NK-92 (cell line): ENCODE results near the gene ASAP3.
A peak's percentile ranks its signal among the peaks of the same experiment; 100 is the strongest.
"Not testable (repeated sequence)": the region's sequence is repeated elsewhere in the genome, so short reads cannot be mapped to it uniquely, and the experiment has no call there.

ENCODE experiments used
- DNase-seq: peaks from one replicate; lab custom pipeline; 2025; ENCODE audit not compliant: unreplicated experiment; lab: John Stamatoyannopoulos, UW

ASAP3 gene

DNA sequence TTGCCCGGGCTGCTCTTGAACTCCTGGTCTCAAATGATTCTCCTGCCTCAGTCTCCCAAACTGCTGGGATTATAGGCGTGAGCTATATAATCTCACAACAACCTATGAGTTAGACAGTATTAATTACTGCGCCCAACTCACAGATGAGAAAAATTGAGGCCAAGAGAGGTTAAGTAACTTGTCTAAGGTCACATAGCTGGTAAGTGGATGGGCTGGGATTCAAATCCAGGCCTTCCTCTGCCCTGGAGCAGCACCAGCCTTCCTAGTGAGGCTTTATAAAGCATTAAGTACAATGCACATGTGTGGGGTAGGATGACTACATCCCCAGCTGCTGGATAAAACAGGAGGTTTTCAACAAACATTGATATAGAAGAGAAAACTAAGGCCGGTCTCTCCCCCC is 31.9 kb upstream of the ASAP3 start:
- DNase-seq = no peak

DNA sequence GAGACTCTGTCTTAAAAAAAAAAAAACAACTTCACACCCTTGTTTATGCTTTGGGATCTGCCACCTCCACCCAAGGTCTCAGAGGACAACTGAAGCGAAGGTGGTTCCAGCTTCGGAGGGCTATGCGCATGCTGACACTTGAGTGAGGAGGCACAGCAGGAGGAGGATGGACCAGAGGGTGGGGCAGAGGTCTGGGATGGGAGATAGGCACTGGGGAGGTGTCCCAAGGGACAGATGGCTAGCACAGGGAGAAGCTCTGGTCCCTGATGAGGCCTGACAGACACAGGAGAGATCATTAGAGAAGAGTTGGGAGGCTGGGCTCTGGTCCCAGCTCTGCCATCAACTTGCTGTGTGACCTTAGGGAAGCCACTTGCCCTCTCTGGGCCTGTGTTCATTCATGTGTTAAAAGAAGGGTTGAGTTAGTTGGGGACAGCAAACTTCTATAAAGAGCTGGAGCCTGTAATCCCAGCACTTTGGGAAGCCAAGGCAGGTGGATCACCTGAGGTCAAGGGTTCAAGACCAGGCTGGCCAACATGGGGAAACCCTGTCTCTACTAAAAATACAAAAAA is 30.2 kb upstream of the ASAP3 start:
- DNase-seq = no peak

DNA sequence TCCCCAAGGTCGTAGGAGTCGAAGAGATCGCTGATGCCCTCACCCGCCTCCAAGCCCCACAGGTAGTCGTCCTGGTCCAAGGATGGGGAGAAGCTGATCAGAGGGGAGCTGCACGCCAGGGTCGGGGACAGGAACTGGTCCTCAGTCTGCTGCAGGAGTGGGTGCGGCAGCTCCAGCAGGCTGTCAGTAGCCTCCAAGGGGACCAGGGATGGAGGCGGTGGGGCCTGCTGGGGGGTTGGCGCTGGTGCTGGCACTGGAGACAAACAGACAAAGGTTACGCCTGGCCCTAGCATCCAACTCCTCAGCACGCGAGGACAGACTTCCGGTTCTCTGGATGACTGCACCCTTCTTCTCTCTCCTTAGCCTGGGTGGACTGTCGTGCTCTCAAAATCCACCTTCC is 25.9 kb upstream of the ASAP3 start:
- DNase-seq = no peak

DNA sequence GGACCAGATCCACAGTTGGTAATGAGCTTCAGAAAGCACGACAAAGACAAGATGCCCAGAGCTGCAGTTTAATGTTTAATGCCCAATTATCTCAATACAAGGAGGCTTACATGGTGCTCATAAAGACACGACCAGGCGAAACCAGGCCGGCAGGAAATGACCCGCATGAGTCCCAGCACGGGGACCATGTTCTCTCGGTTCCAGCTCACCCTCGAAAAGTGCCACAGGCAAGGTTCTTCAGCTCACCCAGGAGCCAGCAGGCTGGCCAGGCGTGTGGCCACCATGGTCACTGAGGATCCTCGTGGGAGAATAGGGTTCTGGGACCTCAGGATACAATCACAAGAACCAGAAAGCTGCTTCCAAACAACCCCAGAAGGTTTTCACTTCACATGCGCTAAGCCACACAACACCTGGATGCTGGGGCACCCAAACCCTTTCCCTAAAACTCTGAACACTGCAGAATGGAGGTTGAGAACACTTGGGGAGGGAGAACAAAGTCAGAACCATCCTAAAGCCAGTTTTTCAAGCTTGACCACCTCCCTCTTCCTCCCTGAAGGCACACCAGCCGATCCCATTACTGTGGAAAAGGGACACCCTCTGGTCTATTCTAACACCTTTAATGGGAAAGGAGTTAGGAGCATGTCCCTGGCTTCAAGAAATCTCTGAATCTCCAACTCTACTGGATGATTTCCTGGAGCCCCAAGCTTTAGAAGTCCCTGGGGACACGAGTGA is 22.6 kb upstream of the ASAP3 start:
- no peak for DNase-seq

DNA sequence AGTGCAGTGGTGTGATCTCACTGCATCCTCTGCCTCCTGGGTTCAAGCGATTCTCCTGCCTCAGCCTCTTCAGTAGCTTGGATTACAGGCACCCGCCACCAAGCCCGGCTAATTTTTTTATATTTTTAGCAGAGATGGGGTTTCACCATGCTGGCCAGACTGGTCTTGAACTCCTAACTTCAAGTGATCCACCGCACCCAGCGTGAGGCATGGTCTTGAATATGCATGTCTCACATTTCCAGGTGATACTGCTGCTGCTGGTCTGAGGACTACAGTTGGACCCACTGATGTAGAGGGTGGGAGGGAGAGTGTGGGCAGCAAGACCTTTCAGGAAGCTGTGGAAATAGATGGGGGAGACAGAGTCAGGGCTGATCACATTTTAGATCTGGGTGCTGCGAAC is 21.9 kb upstream of the ASAP3 start:
- no peak for DNase-seq

DNA sequence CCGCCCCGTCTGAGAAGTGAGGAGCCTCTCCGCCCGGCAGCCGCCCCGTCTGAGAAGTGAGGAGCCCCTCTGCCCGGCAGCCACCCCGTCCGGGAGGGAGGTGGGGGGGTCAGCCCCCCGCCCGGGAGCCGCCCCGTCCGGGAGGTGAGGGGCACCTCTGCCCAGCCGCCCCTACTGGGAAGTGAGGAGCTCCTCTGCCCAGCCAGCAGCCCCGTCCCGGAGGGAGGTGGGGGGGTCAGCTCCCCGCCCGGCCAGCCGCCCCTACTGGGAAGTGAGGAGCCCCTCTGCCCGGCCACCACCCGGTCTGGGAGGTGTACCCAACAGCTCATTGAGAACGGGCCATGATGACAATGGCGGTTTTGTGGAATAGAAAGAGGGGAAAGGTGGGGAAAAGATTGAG is 20.2 kb upstream of the ASAP3 start:
- not testable (repeated sequence) for DNase-seq

DNA sequence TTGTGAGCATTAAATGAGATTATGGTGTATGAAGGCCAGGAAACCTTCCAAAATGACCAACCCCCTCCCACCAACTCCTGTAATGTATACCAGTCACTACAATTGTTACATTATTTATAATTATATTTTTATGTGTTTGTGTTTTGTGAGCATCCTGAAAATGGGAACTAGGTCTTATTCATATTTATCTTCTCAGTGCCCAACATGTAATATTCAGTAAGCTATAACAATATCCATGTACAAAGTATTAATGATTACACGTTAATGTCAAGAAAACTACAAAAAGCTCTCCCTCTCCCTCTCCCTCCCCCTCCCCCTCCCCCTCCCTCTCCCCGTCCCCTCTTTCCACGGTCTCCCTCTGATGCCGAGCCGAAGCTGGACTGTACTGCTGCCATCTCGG is 19.0 kb upstream of the ASAP3 start:
- DNase-seq = no peak

DNA sequence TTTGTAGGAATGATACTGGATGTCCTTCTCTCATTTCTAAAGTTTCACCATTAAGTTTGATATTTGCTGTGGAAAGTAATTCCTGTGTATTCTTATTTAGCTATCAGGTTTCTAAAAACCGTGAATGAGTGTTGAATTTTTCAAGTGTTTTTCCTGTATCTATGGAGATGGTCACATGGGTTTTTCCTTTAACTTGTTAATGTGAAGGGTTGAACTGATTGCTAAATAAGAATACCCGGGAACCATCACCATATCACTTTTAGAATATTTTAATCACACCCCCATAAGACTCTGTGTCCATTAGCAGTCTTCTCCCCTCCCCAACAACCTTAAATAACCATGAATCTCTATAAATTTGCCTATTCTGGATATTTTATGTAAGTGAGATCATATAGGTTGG is 16.5 kb upstream of the ASAP3 start:
- no peak for DNase-seq

DNA sequence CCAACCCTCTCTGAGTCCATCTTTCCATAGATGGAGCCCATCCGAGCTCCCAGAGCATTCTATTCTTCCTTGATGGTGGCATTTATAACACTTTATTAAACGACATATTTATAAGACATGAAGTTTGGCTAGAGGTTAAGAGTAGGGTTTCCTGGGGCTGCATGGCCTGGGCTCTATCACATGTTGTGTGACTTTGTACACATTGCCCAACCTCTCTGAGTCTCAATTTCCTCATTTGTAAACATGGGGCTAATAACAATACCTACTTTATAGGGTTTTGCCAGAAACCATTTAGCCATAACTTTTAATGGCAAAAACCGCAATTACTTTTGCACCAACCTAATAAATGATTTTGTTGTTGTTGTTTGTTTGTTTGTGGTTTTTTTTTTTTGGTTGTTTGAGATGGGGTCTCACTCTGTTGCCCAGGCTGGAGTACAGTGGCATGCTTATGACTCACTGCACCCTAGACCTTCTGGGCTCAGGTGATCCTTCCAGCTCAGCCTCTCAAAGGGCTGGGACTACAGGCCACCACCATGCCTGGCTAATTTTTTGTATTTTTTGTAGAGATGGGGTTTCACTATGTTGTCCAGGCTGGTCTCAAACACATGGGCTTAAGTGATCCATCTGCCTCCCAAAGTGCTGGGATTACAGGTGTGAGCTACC is 13.9 kb upstream of the ASAP3 start:
- DNase-seq = no peak

DNA sequence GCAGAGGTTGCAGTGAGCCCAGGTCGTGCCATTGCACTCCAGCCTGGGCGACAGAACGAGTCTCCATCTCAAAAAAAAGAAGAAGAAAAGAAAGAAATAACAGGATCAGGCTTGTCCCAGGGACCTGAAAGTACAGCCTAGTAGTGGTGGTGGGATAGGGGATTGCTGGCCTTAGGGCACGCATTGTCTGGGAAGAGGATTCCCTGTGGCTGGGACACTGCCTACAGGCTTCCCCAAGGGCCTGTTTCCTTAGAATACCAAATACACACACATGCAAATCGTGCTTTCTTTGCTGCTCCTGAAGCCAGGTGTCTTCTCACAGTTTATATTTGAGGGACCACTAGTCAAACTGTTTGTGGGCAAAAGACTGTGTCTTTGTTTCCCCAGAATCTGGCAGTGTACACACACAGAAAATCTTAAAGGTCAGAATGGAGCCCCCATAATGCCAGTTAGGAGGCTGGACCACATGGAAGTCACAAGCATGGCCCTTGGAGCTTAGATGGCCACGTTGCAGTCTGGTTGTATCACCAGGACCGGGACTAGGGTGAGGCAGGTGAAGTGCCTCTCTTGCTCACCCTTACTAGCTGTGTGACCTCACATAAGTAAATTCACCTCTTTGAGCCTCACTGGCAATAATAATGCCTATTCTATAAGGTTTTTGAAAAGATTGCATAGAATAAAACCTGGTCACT is 12.7 kb upstream of the ASAP3 start:
- DNase-seq = no peak

DNA sequence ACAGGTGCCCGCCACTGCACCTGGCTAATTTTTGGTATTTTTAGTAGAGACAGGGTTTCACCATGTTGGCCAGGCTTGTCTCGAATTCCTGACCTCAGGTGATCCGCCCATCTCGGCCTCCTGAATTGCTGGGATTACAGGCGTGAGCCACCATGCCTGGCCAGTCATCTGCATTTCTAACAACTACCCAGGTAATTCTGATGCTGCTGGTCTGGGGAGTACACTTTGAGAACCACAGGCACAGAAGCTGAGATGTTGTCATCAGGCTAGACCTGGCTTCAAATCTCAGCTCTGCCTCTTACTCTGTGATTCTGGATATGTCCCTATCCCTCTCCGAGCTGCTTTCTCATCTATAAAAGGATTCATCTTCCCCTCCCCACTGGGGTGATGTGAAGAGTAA is 10.9 kb upstream of the ASAP3 start:
- DNase-seq = not testable (repeated sequence)

DNA sequence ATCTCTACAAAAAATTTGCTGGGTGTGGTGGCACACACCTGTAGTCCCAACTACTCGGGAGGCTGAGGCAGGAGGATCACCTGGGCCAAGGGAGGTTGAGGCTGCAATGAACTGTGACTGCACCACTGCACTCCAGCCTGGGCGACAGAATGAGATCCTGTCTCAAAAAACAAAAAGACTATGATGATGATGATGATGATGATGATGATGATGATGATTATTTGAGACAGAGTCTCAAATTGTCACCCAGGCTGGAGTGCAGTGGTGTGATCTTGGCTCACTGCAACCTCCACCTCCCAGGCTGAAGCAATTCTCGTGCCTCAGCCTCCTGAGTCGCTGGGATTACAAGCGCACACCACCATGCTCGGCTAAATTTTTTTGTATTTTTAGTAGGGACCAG is 8.8 kb upstream of the ASAP3 start:
- DNase-seq = not testable (repeated sequence)

DNA sequence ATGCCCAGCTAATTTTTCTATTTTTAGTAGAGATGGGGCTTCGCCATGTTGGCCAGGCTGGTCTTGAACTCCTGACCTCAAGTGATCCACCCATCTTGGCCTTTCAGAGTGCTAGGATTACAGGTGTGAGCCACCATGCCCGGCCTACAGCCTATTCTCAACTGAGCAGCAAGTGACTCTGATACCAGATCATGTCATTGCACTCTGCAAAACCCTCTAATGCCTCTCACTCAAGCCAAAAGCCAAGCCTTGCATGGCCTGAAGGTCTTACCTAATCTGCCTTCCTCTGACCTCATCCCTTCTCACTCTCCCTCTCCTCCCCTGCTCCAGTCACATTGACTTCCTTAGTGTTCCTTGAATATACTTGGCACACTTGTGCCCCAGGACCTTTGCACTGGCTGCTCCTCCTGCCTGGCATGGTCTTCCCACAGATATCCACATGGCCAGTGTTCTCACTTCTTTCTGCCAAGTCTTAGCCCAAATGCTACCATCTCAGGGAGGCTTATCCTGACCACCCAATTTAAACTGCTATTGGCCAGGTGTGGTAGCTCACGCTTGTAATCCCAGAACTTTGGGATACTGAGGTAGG is 8.2 kb upstream of the ASAP3 start:
- no peak for DNase-seq

DNA sequence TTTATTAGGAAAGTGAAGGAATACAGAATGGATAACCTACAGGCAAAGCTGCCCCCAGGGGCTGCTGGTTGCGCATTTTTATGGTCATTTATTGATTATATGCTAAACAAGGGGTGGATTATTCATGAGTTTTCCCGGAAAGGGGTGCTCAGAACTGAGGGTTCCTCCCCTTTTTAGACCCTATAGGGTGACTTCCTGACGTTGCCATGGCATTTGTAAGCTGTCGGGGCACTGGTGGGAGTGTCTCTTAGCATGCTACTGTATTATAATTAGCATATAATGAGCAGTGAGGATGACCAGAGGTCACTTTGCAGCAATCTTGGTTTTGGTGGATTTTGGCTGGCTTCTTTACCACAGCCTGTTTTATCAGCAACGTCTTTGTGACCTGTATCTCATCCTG is 5.9 kb upstream of the ASAP3 start:
- no peak for DNase-seq

DNA sequence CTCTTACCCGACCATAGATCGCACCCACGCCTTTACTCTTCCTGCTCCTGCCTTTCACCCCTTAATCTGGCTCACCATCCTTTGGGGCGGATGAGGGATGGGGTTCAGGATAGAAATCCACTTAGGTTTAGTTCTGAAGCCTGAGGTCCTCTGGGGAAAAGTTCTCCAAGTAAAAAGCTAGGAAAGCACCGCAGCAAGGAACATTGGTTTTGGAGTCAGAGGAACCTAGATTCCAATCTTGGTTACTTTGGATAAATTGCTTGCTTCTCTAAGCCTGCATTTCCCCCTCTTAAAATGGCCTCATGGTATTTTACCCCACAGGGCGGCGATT is 988 bp upstream of the ASAP3 start:
- no peak for DNase-seq

DNA sequence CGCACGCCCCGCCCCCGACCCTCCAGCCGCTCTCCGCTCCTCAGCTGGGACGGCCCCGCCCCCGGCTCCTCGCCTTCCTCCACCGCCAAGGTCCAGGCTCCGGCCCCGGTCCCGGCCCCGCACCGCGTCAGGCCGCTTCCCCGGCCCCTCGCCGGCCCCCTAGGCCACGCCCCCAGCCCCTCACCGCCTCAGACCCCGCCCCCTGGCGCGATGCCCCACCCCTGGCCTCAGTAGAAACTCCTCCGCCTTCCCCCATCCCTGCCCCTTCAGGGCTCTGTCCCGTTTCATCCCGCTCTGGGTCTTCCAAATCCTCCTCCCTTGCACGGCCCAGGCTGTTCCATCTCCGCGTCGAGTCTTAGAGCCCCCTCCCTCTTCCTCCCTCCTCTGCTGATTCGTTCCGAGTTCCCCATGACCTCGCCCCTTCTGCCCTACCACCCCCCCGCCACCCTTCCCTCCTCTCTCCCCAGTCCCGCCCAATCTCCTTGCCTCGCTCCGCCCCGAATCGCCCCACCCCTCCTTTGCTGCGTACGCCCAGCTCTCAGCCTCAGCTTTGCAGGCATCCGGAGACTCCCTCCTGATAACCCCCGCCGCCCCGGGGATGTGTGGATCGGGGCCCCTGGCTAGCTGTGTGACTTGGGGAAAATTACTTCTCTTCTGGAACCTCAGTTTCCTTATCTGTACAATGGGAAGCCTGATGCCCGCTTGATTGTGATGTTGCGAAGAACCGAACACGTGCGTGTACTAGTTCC is 448 bp upstream of the ASAP3 start:
- peak; percentile 49 for DNase-seq

DNA sequence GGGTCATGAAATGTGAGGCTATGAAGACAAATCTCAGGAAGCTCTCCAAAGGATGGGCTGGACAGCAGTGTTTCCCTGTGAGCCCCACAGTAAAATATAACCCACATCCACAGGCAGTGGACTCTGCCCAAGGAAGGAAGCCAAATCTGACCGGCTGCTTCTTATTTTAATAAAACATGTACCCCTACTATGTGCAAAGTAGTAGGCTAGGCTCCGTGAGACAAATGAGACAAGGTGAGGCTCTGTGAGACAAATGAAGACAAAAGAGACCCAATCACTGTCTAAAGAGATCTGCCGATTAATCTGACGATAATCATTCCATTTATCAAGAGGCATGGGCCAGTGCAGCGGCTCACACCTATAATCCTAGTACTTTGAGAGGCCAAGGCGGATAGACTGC is 2.1 kb downstream of the ASAP3 start:
- DNase-seq = no peak

DNA sequence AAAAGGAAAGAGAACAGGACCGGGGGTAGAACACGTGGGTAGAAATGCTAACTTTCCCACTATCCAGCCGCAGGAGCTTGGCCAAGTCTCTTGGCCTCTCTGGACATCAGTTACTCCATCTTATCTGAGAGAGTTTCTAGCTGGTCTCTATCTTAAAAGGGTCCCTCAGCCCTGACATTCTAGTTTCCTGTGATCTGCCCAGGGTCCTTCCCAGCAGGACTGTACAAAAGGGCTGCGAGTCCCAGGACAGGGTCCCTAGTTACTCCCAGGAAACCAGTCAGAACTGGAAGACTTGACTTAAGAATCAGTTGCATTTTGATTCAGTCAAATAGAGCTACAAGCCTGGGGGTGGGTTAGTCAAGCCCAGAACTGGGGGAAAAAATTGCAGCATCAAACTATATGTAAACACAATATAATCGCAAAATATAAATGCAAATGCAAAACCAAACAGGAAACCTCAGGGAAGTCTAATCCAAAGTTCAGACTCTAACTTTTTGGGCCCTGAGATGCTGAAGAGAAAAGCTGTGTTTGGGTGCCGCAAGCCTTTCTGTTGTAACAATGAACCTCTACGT is 2.9 kb downstream of the ASAP3 start:
- DNase-seq = no peak

DNA sequence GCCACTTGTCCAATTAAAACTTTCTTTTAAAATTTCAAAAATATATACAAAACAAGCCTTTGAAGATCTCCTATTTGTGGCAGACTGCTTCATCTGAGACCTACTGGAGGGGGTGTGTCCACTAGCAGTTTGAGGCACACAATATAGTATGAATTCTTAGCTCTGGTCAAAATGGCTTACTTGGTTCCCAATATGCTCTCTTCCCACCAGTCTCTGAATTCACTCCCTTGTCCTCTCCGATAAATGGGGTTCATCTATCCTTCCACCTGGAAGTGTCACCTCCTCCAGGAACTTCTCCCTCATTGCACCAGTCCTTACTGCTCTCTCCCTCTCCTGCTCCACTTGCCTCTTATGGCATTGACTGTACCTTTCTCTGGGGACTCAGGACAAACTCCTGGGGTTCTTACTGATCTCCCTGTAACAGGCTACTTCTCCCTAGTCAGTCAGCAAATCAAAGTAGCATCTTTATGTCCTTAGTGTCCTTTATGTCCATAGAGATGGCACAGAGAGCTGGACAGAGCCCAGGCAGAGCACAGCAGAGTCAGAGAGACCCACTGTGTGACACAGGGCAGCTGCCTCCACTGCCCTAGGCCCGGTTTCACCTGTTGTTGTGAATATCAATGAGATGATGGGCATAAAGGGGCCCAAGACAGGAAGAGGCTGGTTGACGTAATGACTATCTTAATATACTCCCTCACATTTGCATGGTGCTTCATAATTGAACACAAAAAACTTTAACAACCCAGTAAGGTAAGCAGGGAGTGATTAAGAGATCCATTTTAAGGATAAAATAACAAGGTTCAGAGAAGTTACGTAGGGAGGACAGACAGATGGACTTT is 3.6 kb downstream of the ASAP3 start:
- no peak for DNase-seq

DNA sequence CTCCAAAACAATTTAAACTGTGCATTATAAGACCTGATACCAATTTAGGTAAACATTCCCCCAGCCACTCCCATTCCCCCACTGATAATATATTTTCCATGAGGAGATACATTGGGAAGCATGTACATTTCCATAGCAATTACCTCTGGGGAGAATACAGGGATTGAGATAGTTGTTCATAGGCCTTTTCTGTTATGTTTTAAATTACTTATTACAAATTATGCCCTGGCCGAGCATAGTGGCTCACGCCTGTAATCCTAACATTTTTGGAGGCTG is 4.4 kb downstream of the ASAP3 start:
- no peak for DNase-seq
